ENCODE data around the gene NCF4. TPM values are rescaled to one million over a fixed set of nuclear protein-coding genes. Genes with fewer than 3 reads are reported as not detected.

Gene NCF4
- total RNA-seq, 1 donor from 2014 or later = not detected

DNA sequence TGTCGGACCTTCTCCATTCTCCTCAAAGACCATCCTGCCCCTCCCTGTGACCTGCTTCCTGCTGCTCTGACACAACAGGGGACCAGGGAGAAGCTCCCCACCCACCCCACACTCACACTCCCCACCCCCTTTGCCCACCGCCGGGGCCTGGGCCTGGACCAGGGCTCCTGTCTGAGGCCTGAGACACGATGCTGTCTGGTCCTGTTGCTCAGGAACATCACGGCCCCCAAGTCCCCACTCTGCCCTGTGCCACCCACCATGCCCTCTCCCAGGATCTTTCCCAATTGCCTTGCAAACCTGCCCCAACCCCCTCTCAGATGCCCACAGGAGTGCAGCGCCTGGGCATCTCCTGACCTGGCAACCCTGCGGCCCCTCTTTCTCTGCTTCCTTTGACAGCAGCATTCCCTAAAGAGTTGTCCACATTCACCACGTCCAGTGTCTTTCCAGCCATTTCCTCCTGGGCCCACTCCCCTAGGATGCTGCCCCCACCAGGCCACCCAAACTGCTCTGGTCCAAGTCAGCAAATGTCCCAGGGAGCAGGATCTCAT, 63.4 kb downstream of the NCF4 start:
- Mint-ChIP-seq H3K4me3 (no peak overlapping the region), H3K9me3 (peaks cover 8% of the 10 kb centered on the region), H3K36me3 (no peaks in the 10 kb centered on the region), H3K27ac (no peak overlapping the region), H3K27me3 (ENCODE audit: low read depth) (peaks cover 2% of the 10 kb centered on the region), H3K4me1 (peaks cover 23% of the 10 kb centered on the region)
- TF ChIP-seq, protein P1, sequence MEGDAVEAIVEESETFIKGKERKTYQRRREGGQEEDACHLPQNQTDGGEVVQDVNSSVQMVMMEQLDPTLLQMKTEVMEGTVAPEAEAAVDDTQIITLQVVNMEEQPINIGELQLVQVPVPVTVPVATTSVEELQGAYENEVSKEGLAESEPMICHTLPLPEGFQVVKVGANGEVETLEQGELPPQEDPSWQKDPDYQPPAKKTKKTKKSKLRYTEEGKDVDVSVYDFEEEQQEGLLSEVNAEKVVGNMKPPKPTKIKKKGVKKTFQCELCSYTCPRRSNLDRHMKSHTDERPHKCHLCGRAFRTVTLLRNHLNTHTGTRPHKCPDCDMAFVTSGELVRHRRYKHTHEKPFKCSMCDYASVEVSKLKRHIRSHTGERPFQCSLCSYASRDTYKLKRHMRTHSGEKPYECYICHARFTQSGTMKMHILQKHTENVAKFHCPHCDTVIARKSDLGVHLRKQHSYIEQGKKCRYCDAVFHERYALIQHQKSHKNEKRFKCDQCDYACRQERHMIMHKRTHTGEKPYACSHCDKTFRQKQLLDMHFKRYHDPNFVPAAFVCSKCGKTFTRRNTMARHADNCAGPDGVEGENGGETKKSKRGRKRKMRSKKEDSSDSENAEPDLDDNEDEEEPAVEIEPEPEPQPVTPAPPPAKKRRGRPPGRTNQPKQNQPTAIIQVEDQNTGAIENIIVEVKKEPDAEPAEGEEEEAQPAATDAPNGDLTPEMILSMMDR (IDR thresholded peaks at IDR 0.05; ENCODE audit: unreplicated experiment) = no peak
- DNase-seq (ENCODE audit: low spot score in 2 of 2, unreplicated experiment in 2 of 2) = no peak

DNA sequence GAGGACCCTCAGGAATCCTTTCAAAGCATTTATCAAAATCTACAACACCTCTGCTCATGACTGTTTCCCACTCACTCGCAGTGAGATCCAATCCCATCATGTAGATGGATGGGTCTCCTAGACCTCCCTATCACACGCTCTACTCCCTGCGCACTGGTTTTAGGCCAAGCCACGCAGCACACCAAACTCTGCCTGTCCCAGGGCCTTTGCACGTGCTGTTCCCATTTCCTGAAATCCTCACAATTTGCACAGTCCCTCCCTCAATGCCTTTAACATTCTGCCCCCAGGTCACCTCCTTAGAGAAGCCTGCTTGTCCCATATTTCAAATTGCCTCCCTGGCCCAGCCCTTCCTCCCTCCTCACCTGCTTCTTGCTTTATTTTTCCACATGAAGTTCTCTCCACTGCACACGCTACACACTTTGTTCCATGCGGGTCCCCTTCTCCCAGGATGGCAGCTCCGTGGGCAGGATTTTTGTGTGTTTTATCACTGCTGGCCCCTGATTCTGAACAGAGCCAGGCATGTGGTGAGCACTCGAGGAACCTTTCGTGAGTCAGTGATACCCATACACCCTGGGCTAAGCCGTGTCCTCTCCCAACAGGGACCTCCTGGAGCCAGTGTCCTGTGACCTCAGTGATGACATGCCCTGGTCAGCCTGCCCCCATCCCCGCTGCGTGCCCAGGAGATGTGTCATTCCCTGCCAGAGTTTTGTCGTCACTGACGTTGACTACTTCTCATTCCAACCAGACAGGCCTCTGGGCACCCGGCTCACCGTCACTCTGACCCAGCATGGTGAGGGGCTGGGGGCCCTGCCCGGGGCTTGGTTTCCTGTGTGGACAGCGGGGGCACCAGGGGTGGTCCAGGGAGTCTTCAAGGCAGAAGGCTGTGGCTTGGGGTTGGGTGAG, 64.8 kb downstream of the NCF4 start:
- TF ChIP-seq, protein P1 (IDR thresholded peaks at IDR 0.05; ENCODE audit: unreplicated experiment) = no peak
- no peak for DNase-seq (ENCODE audit: low spot score in 2 of 2, unreplicated experiment in 2 of 2)
- Mint-ChIP-seq H3K9me3 (no peaks in the 10 kb centered on the region), H3K27ac (no peak overlapping the region), H3K36me3 (no peaks in the 10 kb centered on the region), H3K4me3 (no peak overlapping the region), H3K4me1 (peaks cover 23% of the 10 kb centered on the region), H3K27me3 (ENCODE audit: low read depth) (peaks cover 2% of the 10 kb centered on the region)

DNA sequence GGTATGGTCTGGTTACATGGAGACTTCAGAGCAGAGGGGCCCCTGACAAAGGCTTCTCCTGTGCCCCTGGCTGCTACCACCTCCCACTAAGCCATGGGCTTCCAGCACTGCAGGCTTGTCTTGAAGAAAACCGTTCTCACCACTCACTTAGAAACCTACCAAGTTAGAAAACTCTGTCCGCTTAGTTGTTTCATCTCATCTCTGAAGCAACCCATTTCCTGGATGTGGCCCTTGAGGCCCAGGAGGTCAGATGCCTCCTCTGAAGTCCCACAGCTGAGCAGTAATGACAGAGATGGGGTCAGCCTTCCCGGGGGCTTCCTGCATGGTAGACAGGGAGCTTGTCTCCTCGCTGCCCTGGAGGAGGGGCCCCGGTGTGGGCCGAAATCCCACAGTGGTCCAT, 65.5 kb downstream of the NCF4 start:
- Mint-ChIP-seq H3K4me1 (peaks cover 17% of the 10 kb centered on the region), H3K9me3 (no peaks in the 10 kb centered on the region), H3K27me3 (ENCODE audit: low read depth) (peaks cover 2% of the 10 kb centered on the region), H3K27ac (no peak overlapping the region), H3K36me3 (no peaks in the 10 kb centered on the region), H3K4me3 (no peak overlapping the region)
- no peak for DNase-seq (ENCODE audit: low spot score in 2 of 2, unreplicated experiment in 2 of 2)
- TF ChIP-seq, protein P1 (IDR thresholded peaks at IDR 0.05; ENCODE audit: unreplicated experiment) = no peak

DNA sequence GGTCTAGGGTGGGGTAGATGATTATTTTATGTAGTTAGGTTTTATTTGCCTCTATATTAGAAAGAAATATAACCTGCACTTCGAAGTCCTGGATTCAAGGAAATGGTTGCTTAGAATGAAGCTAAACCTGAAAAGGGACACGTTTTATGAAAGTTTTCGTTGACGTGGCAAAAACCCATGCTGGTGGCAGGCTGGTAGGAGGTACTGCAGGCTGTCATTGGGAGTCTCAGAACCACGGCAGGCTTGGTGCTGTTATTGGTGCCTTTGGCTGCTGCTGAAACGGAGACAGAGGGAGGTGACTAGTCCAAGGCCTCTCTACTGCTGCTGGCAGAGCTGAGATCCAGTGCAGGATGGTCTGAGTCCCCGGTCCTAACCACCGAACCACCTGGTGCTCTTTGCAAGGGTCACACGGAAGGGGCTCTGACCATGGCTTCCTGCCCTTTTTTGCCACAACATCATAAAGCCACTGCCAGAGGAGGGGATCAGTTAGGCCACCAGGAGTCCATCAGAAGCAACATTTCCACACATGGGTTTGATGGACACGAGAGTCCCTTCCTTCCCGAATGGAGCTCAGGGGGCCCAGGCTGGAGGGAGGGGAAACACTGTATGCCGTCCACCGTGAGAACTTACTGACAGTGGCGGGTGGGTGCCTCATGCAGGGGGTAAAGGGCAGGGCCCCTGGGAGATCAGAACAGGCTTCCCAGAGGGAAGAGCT, 66.1 kb downstream of the NCF4 start:
- Mint-ChIP-seq H3K36me3 (no peaks in the 10 kb centered on the region), H3K4me3 (no peak overlapping the region), H3K4me1 (peaks cover 13% of the 10 kb centered on the region), H3K27me3 (ENCODE audit: low read depth) (peaks cover 2% of the 10 kb centered on the region), H3K9me3 (no peaks in the 10 kb centered on the region), H3K27ac (no peak overlapping the region)
- TF ChIP-seq, protein P1 (IDR thresholded peaks at IDR 0.05; ENCODE audit: unreplicated experiment) = no peak
- DNase-seq (ENCODE audit: low spot score in 2 of 2, unreplicated experiment in 2 of 2) = no peak

Other genes with a start within 250 kb of the NCF4 start
- not detected in 3 replicates for gene CACNG2, start 157.3 kb upstream of the NCF4 start, total RNA-seq
- 56.8 to 59.6 TPM (median 58.6 TPM) in 3 replicates for gene IFT27, start 84.9 kb upstream of the NCF4 start, total RNA-seq
- gene PVALB, start 44.0 kb upstream of the NCF4 start, total RNA-seq = not detected in 3 replicates
- 0.38 to 0.56 TPM (median 0.38 TPM) in 3 replicates for gene CSF2RB, start 52.6 kb downstream of the NCF4 start, total RNA-seq
- 21.3 to 22.6 TPM (median 21.4 TPM) in 3 replicates for gene TST, start 158.4 kb downstream of the NCF4 start, total RNA-seq
- 55.8 to 61.5 TPM (median 60.8 TPM) in 3 replicates for gene MPST, start 158.7 kb downstream of the NCF4 start, total RNA-seq
- gene KCTD17, start 190.7 kb downstream of the NCF4 start, total RNA-seq = 34.9 to 42.2 TPM (median 41.0 TPM) in 3 replicates
- gene TMPRSS6, start 248.7 kb downstream of the NCF4 start, total RNA-seq = 0.18 to 0.47 TPM in 2 of 3 replicates, not detected in the other